Ureter (tissue), 1 donor: ENCODE results near the gene ATP5ME. TPM values are rescaled to one million over a fixed set of nuclear protein-coding genes. Genes with fewer than 3 reads are reported as not detected.

Source experiments
- DNase-seq: peaks from one replicate; pipeline ENCODE4 v3.0.0-alpha.2; 2020; ENCODE audit warnings: low spot score
- total RNA-seq: library from RNA; stranded (reverse); gene quantifications from one replicate; pipeline ENCODE4 v1.2.4, GENCODE V29; 2023
- donor health status: DM: yes; HTN: yes; CAD: no.

The ATP5ME gene
- total RNA-seq, 1 donor from 2014 or later, result 317 TPM

DNA sequence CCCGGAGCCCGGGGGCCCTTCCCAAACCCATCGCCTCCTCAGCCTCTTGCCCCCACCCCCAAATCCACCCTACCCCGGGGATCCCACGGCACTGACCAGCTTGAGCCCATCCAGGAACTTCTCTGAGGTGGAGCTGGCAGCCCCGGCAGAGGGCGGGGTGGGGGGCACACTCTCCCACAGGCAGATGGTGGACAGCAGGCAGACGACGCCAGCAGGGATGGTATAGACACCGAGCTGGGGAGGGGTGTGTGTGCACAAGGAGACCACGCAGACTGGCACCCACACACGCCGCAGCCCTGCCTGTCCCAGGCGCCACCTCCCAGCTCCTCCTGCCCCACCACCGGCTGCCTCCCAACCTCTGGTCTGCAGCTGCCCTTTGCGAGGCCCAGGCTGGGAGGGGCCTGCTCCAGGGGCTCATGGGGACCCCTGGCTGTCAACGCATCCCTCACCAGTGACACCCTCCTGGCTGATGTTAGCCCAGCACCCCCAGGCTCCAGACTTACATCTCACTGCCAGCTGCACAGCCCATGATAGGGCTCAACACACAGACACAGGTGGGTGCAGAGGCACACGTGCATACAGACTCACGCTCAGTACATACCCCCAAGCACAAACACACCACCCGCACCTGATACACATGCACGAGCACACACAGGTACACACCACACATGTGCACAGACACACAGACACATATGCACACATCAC is 10.7 kb upstream of the ATP5ME start:
- no peak for DNase-seq

DNA sequence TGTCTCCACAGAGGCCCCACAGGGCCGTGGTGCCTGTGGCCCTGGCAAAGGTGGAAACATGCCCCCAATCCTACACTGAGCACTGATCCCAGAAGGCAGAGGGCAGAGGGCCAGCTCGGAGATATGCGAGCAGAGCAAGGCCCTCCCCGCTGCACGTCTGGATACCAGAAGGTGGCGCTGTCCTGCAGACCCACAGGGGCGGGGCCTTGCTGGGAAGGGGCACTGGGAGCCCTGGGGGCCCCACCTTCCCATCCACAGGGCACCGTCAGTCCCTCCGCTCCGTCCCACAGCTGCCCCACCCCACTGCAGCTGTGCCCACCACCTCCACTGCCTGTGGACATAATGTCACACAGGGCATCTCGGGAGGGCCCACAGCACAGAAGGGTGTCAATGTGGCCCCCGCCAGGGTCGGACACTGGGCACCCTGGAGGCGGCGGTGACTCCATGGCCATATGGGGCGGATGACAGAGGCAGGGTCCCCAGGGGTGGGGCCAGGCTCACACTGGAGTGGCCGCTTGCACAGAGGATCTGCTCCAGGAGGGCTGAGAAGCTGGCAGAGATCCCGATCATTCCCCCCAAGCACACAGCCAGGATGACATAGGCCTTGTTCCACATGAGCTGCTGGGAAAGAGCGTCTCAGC is 10.0 kb upstream of the ATP5ME start:
- peak; percentile 62 for DNase-seq

DNA sequence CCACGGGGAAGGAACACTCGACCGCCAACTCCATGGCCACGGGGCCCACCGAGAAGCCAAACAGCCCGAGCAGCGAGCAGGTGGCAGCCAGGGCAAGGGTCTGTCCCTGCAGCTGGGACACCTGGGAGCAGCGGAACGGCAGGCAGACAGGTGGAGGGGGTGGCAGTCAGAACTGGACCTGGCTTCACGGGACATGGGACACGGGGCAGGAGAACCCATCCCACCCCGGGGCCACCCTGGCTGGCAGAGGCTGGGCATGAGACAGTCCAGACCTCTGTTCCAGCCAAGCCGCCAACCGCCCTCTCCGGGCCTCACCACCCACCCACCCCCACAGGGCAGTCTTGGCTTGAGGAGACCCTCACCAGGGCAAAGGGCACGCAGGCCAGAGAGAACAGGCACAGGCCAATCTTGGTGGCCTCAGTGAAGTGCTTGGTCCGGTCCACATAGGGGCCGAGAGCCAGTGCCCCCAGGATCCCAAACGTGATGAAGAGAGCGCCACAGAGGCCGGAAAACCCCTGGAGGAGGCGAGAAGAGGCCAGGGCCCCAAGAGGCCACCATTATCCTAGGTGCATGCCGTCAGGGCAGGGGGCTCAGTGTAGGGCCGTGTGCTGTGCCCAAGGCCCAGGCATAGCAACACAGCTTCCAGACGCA is 9.3 kb upstream of the ATP5ME start:
- peak; percentile 46 for DNase-seq

DNA sequence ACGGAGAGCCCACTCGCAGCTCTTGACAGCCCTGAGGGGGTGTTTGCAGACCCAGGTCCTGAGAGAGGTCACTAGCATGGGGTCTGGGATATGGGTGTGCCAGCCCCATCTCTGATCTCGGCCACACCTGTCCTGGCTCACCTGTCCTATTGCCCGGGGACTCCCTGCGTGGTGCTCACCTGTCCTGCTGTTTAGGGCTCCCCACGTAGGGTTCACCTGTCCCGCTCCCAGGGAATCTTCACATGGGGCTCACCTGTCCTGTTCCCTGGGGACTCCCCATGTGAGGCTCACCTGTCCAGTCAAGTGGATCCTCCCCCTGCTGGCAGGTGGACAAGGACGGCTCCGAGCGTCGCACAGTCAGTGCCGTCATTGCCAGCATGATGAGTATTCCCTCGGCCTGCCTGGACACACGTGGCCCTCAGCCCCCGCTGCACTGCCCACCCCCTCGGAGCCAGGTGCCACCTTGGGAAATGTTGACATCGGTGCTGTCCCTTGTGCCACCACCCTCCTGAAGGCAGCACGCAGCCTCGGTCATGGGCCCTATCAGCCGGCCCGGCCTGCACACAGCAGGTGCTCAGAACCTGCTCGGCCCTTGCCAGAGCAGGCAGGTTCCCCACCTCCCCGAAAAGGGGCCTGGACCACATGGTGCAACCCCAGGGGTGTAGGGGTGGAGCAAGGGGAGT is 8.6 kb upstream of the ATP5ME start:
- peak; percentile 49 for DNase-seq

GRCh38 chr4:681736-682451 is 7.8 kb upstream of the ATP5ME start:
- DNase-seq, result peak; percentile 70

- DNase-seq, result peak; percentile 74
Observed at GRCh38 chr4:680928-681645, 7.0 kb upstream of the ATP5ME start.

DNA sequence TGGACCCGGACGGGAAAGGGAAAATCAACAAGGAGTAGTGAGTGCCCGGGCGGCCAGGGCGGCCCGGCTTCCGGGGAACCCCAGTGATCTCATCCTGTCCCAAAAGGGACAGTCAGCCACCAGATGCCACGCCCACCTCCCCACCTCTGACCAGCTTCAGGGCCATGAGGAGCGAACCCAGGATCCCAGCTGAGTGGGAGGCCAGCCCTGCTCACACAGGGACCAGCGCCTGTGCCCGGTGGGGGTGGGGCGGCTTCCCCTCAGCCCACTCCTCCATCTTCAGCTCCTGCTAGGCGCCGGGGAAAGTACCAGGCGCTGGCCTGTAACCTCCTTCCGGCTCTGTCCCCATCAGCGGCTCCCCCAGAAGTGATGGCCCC is 6.5 kb upstream of the ATP5ME start:
- DNase-seq, result peak; percentile 68

GRCh38 chr4:680091-680490 is 6.0 kb upstream of the ATP5ME start:
- peak; percentile 45 for DNase-seq

- no peak for DNase-seq
Observed at GRCh38 chr4:679629-680028, 5.6 kb upstream of the ATP5ME start.

DNA sequence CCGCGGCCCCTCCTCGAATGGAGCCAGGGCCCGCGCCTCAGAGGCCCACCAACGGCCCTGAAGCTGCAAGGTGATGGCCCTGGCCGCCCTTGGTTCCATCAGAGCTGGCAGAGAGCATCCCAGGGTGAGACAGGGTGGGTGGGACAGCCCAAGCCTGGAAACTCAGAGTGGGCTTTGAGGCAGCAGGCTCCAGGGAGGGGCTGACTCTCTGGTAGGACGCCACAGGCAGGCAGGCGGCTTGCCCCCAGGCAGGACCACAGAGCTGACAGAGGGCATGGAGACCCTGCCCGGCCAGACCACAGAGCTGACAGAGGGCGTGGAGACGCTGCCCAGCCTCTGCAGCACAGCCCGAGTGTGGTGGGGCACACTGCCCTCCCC is 5.0 kb upstream of the ATP5ME start:
- DNase-seq, result peak; percentile 46

GRCh38 chr4:678331-679103 is 4.4 kb upstream of the ATP5ME start:
- DNase-seq, result peak; percentile 44

- peak; percentile 78 for DNase-seq
Observed at GRCh38 chr4:677431-678293, 3.6 kb upstream of the ATP5ME start.

GRCh38 chr4:676871-677235 is 2.8 kb upstream of the ATP5ME start:
- no peak for DNase-seq

GRCh38 chr4:675980-676870 is 2.1 kb upstream of the ATP5ME start:
- DNase-seq, result no peak

- peak; percentile 51 for DNase-seq
Observed at GRCh38 chr4:675036-675882, 1.2 kb upstream of the ATP5ME start.

DNA sequence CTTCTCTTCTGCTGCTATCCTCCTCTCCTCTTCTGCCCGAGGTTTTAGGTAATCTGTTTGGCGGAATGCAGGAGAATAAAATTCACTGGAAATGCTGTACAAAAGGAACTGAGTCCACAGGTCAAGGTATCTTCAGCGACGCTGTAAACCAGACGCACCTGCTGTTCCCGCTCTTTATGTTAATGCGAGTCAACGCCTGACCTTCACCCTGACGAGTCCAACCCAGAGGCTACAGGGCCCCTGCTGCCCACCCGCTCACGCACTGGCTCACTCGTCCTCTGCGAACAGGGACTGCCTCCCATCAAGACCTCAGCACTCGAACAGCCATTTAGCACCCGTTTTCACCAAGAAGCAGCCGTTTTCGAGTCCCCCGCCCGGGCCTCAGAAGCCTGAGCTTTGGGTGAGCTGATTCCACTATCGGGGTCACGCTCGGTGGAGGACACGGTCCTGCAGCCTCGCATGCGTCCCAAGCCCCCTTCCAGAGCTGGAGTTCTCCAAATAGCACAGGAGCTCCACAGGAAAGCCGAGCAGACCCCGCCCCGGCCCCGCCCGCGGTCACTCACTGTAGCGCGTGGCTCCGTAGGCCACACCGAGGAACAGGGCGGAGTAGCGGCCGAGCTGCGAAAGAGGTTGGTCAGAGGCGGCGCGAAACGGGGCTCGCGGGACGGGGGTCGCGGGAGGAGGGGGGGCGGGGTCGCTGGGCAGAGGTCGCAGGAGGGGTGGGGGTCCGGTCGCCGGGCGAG is 556 bp downstream of the ATP5ME start:
- peak; percentile 62 for DNase-seq

GRCh38 chr4:671769-672168 is 2.3 kb downstream of the ATP5ME start:
- no peak for DNase-seq
